K562 (cell line): Measurements from ENCODE around the gene EMC9. TPM values are rescaled to one million over a fixed set of nuclear protein-coding genes. Genes with fewer than 3 reads are reported as not detected.

Experiments used
- ATF7 ChIP-seq: fragments of 450-650 bp; IDR thresholded peaks from 2 replicates; pipeline ENCODE4 v1.7.1; 2014; ENCODE audit warnings: mild to moderate bottlenecking, moderate library complexity
- E2F3 ChIP-seq: fragments of 250-450 bp; sonication (Bioruptor Pico); IDR thresholded peaks from 2 replicates; pipeline ENCODE4 v1.4.0; 2020; ENCODE audit warnings: mild to moderate bottlenecking
- ERF ChIP-seq: fragments of 450-650 bp; formaldehyde crosslinking; IDR thresholded peaks from 2 replicates; pipeline ENCODE4 v1.4.0; 2020; ENCODE audit warnings: mild to moderate bottlenecking, mixed read lengths
- FOXJ3 ChIP-seq: sonication (generic); formaldehyde crosslinking; IDR thresholded peaks from 2 replicates; pipeline ENCODE4 v1.4.0; 2020; ENCODE audit warnings: mild to moderate bottlenecking, missing genetic modification reagents
- GABPB2 ChIP-seq: fragments of 250-450 bp; sonication (Bioruptor Pico); conservative IDR thresholded peaks from 2 replicates; pipeline ENCODE4 v1.5.1; 2021; ENCODE audit warnings: mild to moderate bottlenecking
- MYBL2 ChIP-seq, 2 experiments: fragments of 450-650 bp in 1 of 2; sonication (generic) in 1 of 2; formaldehyde crosslinking in 1 of 2; IDR thresholded peaks; 2 replicates each; pipeline versions ENCODE4 v1.6.1 to v1.8.1; 2017 to 2022; ENCODE audit warnings: borderline replicate concordance in 1 of 2, inconsistent platforms in 1 of 2, low read depth in 1 of 2, mild to moderate bottlenecking in 1 of 2, missing genetic modification reagents in 1 of 2, moderate library complexity in 1 of 2
- POLR2A ChIP-seq: fragments of 450-650 bp; conservative IDR thresholded peaks from 2 replicates; pipeline ENCODE4 v1.6.1; 2016
- RBBP5 ChIP-seq: fragments of 200-600 bp; sonication (generic); IDR thresholded peaks from 2 replicates; pipeline ENCODE4 v1.6.1; 2012; ENCODE audit warnings: borderline replicate concordance, mild to moderate bottlenecking, low read length, control low read depth, inconsistent platforms; ENCODE audit not compliant: insufficient read depth, poor library complexity, severe bottlenecking
- RBM39 ChIP-seq: fragments of 200-400 bp; formaldehyde crosslinking; optimal IDR thresholded peaks from 2 replicates; pipeline ENCODE3; 2018; ENCODE audit warnings: low read depth, low read length
- TBL1XR1 ChIP-seq, 2 experiments: IDR thresholded peaks; 2 replicates each; pipeline ENCODE4 v1.6.1; 2012; ENCODE audit warnings: improper control_type of control experiment in 2 of 2, low read length in 2 of 2, mild to moderate bottlenecking in 1 of 2
- TFAM ChIP-seq: fragments of 250-450 bp; sonication (Bioruptor Pico); conservative IDR thresholded peaks from 2 replicates; pipeline ENCODE4 v1.5.0; 2021; ENCODE audit warnings: mild to moderate bottlenecking, moderate library complexity
- ZC3H11A ChIP-seq: IDR thresholded peaks from 2 replicates; pipeline ENCODE4 v1.6.1; 2012; ENCODE audit warnings: low read depth, low read length, improper control_type of control experiment
- ZNF175 ChIP-seq: fragments of 200-800 bp; sonication (Bioruptor generic); IDR thresholded peaks from 2 replicates; pipeline ENCODE4 v1.6.1; 2016; ENCODE audit warnings: low read depth, mild to moderate bottlenecking, missing genetic modification characterization, missing compliant biosample characterization
- ZNF311 ChIP-seq: fragments of 250-450 bp; sonication (Bioruptor Pico); IDR thresholded peaks from 2 replicates; pipeline ENCODE4 v1.4.0; 2020; ENCODE audit warnings: mild to moderate bottlenecking, moderate library complexity
- ZNF778 ChIP-seq: fragments of 450-650 bp; formaldehyde crosslinking; IDR thresholded peaks from 2 replicates; pipeline ENCODE4 v1.4.0; 2020; ENCODE audit warnings: mild to moderate bottlenecking, moderate library complexity
- polyA plus RNA-seq, 8 experiments: library from polyadenylated mRNA; depleted of rRNA in 4 of 8; stranded (reverse) in 5 of 8; unstranded in 3 of 8; fragments of >200 nt; fragmentation: Nextera tagmentation in 2 of 8; fragmentation: Illumina TruSeq in 1 of 8; extraction: Ambion mirVana in 2 of 8; extraction: Trizol in 1 of 8; gene quantifications; 2 replicates each; pipeline versions ENCODE4 v1.2.1 to v1.2.3, GENCODE V29; 2011 to 2014; ENCODE audit warnings: inconsistent platforms in 1 of 8, missing spikeins in 1 of 8
- total RNA-seq, 7 experiments: library from RNA; depleted of rRNA in 6 of 7; stranded (reverse); fragments of >200 nt in 6 of 7; fragmentation: Illumina TruSeq in 2 of 7; extraction: Trizol in 2 of 7; gene quantifications; 2 replicates each; pipeline versions ENCODE4 v1.2.1 to v1.2.3, GENCODE V29; 2011 to 2021; ENCODE audit warnings: low replicate concordance in 1 of 7
- TF ChIP-seq, protein P1 (sequence below): fragments of 450-650 bp; formaldehyde crosslinking; IDR thresholded peaks from 2 replicates; pipeline ENCODE4 v1.4.0; 2020; ENCODE audit warnings: mild to moderate bottlenecking, moderate library complexity
- TF ChIP-seq, protein P2 (sequence below): sonication (generic); formaldehyde crosslinking; IDR thresholded peaks from 2 replicates; pipeline ENCODE4 v1.8.1; 2023; ENCODE audit warnings: mild to moderate bottlenecking, missing genetic modification reagents
- TF ChIP-seq, protein P3 (sequence below): fragments of 250-450 bp; sonication (Bioruptor Pico); IDR thresholded peaks from 2 replicates; pipeline ENCODE4 v1.5.1; 2021; ENCODE audit warnings: mild to moderate bottlenecking
- TF ChIP-seq, protein P4 (sequence below): fragments of 250-450 bp; sonication (Bioruptor Pico); IDR thresholded peaks from 2 replicates; pipeline ENCODE4 v1.4.0; 2020; ENCODE audit warnings: mild to moderate bottlenecking, moderate library complexity
- TF ChIP-seq, protein P5 (sequence below), 2 experiments: fragments of 250-450 bp in 1 of 2; fragments of 450-650 bp in 1 of 2; sonication (Bioruptor Pico) in 1 of 2; IDR thresholded peaks; 2 replicates each; pipeline versions ENCODE4 v1.6.1 to v1.8.0; 2016 to 2021; ENCODE audit warnings: mild to moderate bottlenecking in 2 of 2, moderate library complexity in 2 of 2, missing compliant biosample characterization in 1 of 2, missing genetic modification characterization in 1 of 2

Gene EMC9
- total and polyA plus RNA-seq, 9 of the 15 experiments (the other 6 are each of a cell fraction or from before 2014, with no cell fraction given): 3.1 to 13.2 (median 7.8) TPM

DNA sequence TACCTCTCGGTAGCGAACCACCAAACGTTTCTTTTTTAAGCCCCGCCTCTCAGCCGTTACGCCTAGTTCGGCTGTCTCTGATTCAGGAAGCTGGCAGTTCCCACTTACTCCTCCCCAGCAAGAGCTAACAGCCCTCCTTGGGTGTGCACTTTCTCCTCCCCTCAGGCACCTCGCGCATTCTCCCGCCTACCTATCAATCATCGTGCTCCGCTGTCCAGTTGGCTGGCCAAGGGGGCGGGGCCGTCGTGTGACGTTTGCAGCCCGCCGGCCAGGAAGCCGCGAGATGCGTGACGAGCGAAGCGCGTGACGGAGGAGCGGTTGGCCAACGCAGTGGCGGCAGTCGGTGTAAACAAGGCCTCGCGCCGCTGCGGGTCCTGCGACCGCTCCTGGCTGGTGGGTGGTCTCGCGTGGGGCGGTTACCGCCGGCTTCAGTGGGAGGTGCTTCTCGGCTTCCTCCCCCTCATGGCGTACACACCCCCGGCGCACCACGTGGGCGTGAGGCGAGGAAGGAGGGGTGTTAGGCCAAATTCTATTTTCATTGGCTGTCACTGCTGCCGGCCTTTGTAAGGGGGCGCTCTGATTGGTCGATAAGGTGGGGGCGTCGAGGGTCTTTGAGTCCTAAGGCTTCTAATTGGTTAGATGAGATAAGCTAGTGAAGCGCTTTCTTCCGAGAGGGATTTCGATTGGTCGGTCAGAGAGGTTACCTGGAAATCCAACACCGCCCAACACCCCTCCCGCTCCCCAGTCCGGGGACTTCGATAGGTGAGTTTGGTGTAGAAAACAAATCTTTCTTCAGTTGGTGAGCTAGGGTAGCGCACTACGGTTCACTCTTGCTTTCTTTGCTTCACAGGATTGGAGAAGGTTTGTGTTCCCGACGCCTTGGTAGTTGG is 26.6 kb downstream of the EMC9 start, which contains the start of the genes DCAF11 and NRL (continued):
- TF ChIP-seq, protein P1, sequence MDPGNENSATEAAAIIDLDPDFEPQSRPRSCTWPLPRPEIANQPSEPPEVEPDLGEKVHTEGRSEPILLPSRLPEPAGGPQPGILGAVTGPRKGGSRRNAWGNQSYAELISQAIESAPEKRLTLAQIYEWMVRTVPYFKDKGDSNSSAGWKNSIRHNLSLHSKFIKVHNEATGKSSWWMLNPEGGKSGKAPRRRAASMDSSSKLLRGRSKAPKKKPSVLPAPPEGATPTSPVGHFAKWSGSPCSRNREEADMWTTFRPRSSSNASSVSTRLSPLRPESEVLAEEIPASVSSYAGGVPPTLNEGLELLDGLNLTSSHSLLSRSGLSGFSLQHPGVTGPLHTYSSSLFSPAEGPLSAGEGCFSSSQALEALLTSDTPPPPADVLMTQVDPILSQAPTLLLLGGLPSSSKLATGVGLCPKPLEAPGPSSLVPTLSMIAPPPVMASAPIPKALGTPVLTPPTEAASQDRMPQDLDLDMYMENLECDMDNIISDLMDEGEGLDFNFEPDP (CRISPR knock-in tag): no peak
- TF ChIP-seq ZNF778 (CRISPR knock-in tag): no peak
- peak; percentile 79 for TF ChIP-seq ATF7
- TF ChIP-seq ZC3H11A: no peak
- TF ChIP-seq E2F3 (CRISPR knock-in tag): peak; percentile 34; the same call in 1 of the 2 replicates
- TF ChIP-seq ZNF311 (CRISPR knock-in tag): no peak
- peak; percentile 61 for TF ChIP-seq RBBP5
- TF ChIP-seq, protein P2, sequence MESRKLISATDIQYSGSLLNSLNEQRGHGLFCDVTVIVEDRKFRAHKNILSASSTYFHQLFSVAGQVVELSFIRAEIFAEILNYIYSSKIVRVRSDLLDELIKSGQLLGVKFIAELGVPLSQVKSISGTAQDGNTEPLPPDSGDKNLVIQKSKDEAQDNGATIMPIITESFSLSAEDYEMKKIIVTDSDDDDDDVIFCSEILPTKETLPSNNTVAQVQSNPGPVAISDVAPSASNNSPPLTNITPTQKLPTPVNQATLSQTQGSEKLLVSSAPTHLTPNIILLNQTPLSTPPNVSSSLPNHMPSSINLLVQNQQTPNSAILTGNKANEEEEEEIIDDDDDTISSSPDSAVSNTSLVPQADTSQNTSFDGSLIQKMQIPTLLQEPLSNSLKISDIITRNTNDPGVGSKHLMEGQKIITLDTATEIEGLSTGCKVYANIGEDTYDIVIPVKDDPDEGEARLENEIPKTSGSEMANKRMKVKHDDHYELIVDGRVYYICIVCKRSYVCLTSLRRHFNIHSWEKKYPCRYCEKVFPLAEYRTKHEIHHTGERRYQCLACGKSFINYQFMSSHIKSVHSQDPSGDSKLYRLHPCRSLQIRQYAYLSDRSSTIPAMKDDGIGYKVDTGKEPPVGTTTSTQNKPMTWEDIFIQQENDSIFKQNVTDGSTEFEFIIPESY (CRISPR knock-in tag): no peak
- TF ChIP-seq GABPB2 (CRISPR knock-in tag): no peak
- no peak for TF ChIP-seq POLR2A
- TF ChIP-seq, protein P3, sequence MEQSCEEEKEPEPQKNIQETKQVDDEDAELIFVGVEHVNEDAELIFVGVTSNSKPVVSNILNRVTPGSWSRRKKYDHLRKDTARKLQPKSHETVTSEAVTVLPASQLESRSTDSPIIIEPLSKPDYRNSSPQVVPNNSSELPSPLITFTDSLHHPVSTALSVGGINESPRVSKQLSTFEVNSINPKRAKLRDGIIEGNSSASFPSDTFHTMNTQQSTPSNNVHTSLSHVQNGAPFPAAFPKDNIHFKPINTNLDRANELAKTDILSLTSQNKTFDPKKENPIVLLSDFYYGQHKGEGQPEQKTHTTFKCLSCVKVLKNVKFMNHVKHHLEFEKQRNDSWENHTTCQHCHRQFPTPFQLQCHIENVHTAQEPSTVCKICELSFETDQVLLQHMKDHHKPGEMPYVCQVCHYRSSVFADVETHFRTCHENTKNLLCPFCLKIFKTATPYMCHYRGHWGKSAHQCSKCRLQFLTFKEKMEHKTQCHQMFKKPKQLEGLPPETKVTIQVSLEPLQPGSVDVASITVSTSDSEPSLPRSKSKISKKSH: no peak
- peak; percentile 82 for TF ChIP-seq MYBL2 (IDR thresholded peaks at IDR 0.05; ENCODE audit: low read depth)
- TF ChIP-seq MYBL2 (CRISPR knock-in tag; IDR thresholded peaks at IDR 0.05; ENCODE audit: borderline replicate concordance): no peak
- TF ChIP-seq FOXJ3 (CRISPR knock-in tag): no peak
- no peak for TF ChIP-seq TBL1XR1 (IDR thresholded peaks at IDR 0.05; ENCODE audit: low read length in 2 of 2)
- TF ChIP-seq, protein P4, sequence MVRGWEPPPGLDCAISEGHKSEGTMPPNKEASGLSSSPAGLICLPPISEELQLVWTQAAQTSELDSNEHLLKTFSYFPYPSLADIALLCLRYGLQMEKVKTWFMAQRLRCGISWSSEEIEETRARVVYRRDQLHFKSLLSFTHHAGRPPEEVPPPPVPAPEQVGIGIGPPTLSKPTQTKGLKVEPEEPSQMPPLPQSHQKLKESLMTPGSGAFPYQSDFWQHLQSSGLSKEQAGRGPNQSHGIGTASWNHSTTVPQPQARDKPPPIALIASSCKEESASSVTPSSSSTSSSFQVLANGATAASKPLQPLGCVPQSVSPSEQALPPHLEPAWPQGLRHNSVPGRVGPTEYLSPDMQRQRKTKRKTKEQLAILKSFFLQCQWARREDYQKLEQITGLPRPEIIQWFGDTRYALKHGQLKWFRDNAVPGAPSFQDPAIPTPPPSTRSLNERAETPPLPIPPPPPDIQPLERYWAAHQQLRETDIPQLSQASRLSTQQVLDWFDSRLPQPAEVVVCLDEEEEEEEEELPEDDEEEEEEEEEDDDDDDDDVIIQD (CRISPR knock-in tag): no peak
- no peak for TF ChIP-seq TFAM (CRISPR knock-in tag)
- no peak for TF ChIP-seq RBM39
- TF ChIP-seq ZNF175: no peak
- TF ChIP-seq ERF: no peak
- TF ChIP-seq, protein P5, sequence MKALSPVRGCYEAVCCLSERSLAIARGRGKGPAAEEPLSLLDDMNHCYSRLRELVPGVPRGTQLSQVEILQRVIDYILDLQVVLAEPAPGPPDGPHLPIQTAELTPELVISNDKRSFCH (CRISPR knock-in tag; IDR thresholded peaks at IDR 0.05): no peak
- TF ChIP-seq, protein P5 (tag; IDR thresholded peaks at IDR 0.05): no peak
